DMS153 (cell line): Measurements from ENCODE around the gene DHRS13.
A peak's percentile ranks its signal among the peaks of the same experiment; 100 is the strongest.

ENCODE experiments used
- DNase-seq: peaks from one replicate; lab custom pipeline; 2025; lab: John Stamatoyannopoulos, UW

DHRS13 gene, protein sequence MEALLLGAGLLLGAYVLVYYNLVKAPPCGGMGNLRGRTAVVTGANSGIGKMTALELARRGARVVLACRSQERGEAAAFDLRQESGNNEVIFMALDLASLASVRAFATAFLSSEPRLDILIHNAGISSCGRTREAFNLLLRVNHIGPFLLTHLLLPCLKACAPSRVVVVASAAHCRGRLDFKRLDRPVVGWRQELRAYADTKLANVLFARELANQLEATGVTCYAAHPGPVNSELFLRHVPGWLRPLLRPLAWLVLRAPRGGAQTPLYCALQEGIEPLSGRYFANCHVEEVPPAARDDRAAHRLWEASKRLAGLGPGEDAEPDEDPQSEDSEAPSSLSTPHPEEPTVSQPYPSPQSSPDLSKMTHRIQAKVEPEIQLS

DNA sequence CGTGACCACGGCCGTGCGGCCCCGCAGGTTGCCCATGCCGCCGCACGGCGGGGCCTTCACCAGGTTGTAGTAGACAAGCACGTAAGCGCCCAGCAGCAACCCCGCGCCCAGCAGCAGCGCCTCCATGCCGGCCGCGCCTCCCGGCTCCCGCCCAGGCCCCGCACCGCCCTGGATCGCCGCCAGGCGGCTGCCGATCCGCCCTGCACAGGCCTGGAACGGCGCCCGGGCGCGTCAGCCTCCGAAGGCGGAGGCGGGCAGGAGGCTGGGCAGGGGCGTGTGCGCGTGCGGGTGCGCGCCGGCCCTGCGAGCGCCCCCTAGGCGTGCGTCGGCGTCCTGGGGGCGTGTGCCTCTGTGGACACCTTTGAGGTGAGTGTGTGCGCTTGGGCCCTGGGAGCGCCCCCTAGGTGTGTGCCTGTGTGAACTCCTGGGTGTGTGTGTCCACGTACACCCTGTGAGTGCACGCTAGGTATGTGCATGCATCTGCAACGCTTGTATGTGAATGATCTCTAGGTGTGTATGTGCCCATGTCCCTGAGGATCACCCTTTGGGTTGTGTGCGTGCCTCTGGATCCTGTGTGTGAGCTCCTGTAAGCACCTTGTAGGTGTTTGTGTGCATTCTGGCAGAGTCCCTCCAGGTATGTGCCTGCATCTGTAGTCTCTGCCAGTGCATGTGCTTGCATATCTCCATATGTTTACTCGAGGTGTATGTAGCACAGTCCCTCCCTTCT is at the start of gene DHRS13:
Gene DHRS13, minus strand, starts transcription at position 261 of the 727 bp plus-strand sequence. Its CDS starts 135 bp downstream, at position 126.
- peak; percentile 95 for DNase-seq

DNA sequence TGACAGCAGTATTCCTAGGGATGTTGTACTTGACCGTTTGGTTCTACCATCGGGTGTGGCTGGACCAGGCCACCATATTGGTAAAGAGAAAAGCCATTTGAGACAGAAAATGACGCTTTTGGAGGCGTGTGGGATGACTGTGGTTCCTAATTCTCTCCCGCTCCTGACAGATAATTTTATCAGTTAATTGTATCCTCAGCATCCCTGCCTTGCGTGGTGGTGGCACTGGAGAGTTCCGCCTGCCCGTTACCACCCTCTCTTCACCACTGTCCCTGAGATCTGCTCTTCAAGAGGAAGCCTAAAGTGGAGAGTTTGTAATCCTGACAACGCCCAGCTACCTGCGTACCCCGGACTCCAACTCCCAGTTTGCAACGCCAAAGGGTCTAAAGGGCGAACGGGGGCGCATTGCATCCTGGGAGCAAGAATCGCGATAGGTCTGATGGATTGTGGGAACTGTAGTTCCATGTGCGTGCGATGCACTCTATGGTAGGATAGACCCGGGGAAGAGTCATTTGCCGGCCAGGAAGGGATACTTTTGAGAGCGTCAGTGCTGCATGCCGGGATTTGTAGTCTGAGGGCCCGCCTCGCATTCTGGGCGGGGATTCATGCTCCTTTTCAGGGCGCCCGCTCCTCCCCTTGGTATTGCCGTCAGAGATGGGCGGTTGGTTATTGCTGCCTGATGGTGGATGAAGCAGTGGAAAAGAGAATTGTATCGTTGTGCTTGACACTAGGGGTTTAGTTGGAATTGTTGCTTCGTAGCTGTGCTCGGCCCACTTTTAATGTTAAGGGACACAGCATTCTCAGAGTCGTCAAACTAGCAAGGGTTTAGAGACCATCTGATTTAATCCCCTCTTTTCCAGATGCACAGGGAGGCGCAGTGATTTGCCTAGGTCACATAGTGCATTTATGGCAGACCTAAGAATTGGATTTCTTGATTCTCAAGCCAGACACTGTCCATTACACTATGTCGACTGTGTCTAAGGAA is 49.4 kb upstream of the DHRS13 start:
- peak; percentile 100 for DNase-seq

DNA sequence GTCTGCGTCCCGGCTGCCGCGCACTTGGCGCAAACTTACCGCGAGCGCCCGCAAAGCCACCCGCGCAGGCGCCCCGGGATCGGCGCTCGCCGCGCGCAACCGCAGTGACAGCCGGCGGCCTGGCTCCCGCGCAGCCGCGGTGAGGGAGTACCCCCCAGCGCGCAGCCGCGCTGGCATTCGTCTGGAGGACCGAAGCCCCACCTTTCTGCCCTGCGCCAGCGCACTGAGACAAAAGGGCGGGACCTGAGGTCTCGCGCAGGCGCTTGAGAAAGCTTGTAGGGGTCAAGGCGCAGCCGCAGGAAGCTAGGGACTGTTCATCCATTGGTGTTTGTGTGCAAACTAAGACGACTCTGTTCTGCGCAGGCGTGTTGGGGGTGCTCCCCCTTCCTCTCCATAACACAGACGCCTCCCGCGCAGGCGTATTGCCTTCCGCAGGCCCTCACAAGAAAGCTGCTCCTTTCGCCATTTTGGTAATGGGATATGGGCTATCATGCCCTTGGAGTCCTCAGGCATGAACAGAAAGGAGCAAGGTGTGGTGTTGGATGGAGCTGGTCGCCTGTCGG is 48.6 kb upstream of the DHRS13 start, which contains the start of gene PHF12:
Gene PHF12, minus strand, starts transcription at position 91 of the 563 bp plus-strand sequence. CDS start 558 bp downstream, outside the sequence.
- DNase-seq: peak; percentile 100

DNA sequence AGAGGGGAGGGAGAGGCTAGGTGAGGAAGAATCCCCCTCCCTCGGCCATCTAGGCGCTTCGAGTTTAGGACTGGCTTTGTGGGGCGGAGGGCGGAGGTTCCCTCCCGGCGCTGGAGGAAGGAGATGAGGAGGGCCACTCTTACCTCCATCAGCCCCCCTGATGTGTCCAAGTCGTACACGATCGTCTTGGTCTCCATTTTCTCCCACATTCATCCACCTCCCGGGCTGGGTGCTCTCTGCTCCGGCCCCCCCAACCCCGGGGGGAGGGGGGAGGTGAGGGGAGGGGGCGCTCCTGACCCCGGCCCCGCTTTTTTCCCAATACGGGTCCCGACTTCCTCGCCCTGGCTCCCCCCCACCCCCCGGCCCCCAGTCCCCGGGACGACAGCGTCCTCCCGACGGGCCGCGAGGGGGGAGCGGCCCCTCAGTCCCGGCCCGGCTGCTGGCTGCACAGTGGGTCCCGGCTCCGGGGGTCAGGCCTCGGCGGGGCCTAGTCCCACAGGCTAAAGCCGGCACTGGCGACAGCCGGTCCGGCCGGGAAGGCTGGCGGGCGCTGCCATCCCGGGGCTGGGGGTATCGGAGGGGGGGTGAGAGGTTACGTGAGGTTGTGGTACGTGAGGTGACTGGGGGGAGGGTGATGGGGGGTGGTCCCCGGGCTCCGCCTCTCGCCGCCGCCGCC is 48.0 kb upstream of the DHRS13 start:
- no peak for DNase-seq

DNA sequence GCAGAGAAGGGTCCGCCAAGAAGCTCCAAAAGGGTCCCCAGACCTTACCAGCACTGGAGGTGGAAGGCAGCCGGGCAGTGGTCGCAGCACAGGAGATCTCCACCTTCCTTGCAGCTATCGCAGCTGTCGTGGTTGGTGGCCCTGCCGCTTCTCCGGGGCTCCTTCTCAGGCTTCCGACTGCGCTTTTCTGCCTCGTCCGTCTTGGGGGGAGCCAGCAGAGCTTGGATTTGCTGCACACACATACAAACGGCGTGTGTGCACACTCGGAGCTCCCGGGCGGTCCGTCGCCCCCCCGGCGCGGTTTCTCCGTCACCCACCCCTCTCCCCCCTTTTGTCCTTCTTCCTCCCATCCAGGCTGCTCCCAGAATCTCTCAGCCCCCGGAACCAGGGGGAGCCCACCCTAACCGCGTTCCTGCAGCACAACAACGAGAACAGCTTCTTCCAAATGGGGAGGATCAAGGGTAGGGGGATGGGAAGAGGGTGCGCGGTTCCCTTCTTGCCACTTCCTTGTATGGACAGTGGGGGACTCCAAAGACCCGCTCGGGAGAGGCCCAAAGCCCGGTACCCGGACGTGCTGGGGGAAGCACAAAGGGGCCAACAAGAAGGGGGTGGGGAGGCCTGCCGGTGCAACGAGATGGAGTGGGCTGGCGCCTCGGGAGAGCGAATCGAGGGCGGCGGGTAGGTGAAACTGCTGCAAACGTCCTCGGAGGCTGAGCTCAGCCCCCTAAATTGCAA is 47.3 kb upstream of the DHRS13 start:
- peak; percentile 10 for DNase-seq

DNA sequence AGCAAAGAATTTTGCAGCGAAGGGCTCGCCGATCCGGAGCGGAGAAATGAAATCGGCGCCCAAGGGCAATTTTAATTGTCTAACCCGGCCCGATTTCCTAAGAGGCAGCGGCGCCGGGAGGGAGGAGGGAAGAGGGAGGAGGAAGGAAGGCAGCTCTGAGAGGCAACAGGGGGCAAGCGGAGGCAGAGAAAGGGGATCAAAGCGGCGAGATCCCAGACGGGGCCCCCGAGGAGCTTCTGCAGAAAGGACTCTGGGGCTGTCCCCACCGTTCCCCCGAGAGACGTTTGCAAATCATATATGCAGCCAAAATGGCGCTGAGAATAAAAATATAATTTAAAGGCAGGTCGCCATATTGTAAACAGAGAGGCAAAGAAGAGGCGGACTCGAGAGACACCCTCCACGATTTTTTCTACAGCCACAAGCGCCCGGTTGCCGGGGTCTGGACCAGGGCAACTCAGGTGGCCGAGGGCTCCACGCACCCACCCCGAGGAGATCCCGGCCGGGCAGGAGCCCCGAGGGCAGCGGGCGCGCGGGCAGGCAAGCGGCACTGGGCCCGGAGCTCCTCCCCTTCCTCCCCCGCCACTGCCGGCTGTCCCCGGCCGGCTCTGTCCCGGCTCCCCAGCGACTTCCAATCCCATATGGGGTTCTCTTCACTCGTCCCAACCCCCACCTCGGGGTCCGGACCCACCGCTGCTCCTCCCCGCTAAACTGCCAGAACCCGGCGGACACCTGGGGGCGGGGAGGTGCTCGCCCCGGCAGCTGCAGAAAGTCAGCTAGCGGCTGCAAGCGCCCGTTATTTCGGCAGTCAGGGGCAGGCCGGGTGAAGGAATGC is 46.5 kb upstream of the DHRS13 start:
- peak; percentile 16 for DNase-seq

DNA sequence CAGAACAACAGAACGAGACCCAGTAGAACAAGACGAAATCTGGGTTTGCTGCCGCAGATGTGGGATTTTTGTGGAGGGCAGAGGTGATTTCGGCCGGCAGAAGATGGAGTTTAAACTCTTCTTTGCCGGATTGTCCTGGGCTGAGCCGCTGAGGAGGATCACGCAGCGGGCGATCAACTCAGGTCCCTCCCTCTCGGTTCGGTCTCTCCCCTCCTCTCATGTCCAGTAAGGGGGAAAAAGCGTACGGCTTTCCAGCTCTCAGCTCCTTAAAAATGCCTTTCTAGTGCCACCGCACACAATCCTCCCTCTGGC is 46.0 kb upstream of the DHRS13 start:
- no peak for DNase-seq

DNA sequence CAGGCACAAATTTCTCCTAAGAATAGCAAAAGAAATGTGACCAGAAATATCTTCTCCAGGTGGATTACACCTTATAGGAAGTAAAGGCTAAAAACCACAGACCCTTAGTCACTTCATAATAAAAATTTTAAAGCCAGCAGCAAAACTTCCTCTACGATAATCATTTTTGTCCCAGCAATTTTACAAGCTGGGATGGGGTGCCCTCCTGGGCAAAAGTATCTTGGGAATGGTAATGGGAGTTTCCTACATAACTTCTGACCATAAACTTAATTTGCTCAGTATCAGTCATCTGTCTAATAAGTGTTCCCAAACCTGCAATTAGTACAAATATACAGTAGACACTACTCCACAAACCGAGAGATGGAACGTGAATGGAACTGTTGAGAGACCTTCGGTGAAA is 45.5 kb upstream of the DHRS13 start:
- DNase-seq: no peak

DNA sequence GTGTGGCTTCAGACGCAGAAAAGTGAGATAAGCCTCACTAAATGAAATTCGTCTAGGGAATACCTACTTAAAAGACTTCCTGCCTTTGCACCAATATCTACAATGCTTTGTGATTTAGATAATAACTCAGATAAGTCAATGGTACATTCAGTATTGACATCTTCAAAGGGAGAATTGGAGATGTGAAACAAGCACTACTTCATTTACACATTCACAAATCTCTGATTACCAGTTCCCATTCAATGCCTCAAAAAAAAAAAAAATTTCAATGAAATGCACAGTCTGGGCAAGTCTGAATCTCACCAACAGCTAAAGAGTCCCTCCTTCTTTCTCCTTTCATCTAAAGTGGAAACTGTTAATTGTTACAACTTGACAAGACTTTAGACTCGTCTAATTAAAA is 44.8 kb upstream of the DHRS13 start:
- no peak for DNase-seq

DNA sequence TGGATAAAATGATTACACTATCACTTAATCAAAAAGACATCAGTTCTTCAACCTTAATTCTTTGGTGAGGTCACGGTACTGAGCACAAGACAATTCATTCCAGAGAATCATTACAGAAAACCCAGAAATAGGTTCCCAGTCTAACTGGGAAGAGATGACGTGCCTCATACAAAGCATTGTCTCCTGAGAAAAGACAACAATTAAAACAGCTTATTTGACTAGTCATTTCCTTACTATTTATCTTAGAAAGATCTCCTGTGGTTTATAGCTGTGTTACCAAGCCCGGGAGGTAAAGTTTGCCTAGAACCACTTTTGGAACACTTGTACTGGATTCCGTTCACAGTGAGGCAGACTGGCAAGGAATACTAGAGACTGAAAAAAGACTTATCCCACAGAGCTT is 43.4 kb upstream of the DHRS13 start:
- no peak for DNase-seq

DNA sequence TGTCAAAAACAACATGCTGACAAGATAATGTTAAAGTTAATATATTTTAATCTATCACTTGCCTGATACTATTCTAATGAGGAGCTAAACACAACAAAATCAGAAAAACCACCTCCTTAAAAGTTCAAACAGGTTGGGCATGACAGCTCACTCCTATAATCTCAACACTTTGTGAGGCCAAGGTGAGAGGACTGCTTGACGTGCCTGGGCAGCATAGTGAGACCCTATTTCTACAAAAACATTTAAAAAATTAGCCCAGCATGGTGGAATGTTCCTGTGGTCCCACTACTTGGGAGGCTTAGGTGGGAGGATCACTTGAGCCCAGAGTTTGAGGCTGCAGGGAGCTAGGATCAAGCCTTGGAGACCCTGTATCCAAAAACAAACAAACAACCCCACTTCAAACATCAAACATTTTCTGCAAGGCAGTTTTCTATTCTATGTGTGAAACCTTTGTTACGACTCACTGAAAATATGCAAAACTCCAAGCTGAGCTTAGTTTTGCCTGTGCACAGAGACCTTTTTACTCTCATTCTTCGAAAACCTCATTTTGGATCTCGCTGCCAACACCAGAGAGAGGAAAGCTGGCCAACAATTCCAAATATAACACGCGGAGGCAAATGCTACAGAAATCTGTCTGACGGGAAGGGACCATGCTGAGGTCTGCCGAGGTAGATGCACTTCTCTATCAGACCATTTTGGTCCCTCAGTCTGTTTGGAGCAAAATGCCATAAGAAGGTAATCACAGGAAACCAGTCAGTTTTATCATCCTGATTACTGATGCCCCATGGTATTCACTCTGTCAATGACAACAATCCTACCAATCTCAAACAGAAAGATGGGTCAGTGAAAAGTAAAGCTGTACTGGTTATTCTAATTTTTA is 42.2 kb upstream of the DHRS13 start:
- DNase-seq: no peak

DNA sequence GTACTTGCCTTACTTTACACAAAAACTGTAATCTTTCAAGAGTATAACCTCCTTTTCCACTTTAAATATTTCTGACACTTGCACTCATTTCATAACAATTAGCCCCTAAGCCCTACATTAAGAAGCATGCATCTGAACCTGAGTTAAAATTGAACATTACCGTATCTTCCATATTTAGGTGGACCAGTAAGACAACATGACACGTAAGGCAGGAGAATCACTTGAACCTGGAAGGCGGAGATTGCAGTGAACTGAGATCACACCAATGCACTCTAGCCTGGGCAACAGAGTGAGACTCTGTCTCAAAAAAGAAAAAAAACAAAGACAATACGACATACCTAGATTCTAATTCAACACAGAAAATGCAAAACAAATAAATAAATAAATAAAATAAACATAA is 41.5 kb upstream of the DHRS13 start:
- DNase-seq: no peak

DNA sequence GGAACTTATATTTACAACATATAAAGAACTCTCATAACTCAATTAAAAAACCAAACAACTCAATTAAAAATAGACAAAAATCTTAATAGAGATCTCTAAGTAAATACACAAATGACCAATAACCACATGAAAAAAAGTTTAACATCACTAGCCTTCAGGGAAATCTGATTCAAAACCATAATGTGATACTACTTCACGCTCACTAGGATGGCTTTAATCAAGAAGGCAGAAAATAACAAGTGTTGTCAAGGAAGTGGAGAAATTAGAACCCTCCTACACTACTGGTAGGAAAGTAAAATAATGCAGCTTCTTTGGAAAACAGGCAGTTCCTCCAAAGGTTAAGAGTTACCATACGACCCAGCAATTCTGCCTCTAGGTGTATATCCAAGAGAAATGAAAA is 40.0 kb upstream of the DHRS13 start:
- DNase-seq: no peak

DNA sequence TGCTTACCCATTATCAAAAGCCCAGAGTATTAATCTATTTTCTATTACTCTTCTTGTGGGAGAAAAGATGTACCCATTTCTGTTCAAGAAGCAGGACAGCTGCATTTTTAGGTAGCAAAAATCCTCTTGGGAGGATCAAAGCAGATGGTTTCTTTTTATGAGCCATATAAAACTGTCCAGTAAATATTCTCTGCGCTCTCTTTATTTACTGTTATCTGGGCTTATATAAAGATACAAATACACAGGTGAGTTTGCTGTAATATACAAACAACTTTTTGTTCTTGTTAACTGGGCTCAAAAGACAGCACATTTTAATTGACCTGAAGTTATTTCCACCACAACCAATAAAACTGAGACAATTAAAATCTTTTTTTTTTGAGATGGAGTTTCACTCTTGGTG is 38.4 kb upstream of the DHRS13 start:
- DNase-seq: no peak

DNA sequence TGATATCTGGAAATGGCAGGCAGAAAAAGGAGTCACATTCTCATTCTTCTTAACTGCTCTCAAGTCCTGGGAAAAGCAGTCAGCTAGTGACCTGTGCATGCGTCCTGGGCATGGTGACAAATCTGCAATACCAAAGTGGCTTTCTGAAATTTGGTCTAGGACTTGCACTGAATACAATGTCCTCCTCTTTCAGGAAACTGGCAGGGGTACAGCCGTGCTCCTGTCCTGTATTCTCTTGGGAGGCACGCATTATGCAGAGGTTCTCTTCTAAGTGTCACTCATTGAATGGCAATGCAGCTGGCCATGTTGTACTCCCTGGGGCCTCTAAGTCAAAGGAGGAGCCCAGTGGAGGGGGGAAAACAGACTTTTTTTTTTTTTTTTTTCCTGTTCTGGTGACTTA is 37.8 kb upstream of the DHRS13 start:
- peak; percentile 25 for DNase-seq

DNA sequence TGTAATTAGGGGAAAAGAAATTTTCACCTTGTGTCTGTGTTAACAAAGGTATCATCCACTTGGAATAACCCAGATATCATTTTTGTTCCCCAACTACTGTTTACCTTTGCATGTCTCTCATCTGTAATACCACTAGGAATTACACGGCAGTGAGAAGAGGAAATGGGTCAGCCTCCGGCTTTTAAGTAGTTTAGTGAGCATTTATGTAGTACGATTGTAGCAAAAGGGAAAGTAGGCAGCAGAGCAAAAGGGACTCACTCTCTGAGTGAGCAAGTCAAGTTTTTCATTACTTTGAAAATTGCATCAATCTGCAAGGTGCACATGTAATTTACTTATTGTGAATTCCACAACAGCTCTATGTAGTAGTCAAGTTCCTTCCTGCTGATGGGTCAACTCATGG is 37.3 kb upstream of the DHRS13 start:
- no peak for DNase-seq

DNA sequence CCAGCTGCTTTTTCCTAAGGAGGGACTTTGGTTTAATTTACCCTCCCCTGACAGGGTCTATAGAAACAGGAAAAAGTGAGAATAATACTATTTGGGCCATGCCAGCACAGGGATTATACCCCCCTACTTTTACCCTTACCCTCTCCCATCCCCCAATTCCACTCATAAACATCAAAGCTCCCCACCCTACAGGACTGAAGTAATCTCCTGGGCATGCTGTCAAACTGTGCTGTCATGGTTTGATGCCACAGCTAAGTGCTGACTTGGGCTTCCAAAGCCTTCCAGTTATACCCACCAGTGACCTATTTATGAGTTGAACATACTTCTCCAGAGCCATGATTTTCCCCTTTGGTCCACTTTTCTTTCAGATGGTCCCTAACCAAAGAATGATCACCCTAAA is 35.7 kb upstream of the DHRS13 start:
- no peak for DNase-seq

DNA sequence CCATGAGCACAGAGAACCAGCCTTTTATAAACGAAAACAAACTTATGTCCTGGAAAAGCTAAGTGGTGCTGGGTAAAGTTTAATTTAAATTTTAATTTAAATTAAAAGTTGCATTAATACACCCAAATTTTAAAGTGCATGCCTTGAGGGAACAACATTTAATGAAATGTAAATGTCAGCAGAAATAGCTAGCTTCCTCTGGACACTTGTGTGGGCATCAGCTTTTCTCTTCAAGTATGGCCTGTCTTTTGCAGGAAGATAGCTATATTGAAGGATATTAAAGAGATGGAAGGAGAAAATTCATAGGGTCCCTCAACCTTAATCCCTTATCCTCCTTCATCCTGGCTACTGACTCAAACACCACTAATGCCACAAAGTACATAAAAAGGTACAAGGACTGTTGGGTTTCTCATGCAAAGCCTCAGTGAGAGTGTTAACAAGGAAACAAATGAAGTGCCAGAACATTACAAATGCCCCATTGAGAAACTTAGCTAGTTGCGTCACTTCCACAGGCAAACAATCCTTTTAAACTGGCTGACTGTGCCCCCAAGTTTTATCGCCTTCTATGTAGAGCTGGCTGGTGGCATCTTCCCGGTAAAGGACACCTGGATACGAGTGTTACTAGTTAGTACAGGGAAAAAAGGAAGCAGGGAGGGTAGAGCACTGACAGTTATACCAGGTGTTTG is 34.3 kb upstream of the DHRS13 start:
- DNase-seq: no peak
